Neural progenitor cell (in vitro differentiated cells): ENCODE data around the gene KCTD15.

Experiments
- CTCF ChIP-seq: fragments of 200-600 bp; sonication (generic); IDR thresholded peaks from 2 replicates; pipeline ENCODE4 v1.5.1; 2017; ENCODE audit warnings: antibody characterized with exemption, mild to moderate bottlenecking
- EZH2phosphoT487 ChIP-seq: fragments of 200-600 bp; sonication (generic); IDR thresholded peaks from 2 replicates; pipeline ENCODE4 v1.6.1; 2017; ENCODE audit warnings: antibody characterized with exemption

- TF ChIP-seq EZH2phosphoT487: no peak
- TF ChIP-seq CTCF: no peak
These were observed 35.2 kb downstream of the KCTD15 start for GRCh38 chr19:33831825-33832224.
